HG03060 (cell line): ENCODE measurements around the gene CACNA2D4.

ENCODE experiments used
- ATAC-seq: cut with Tn5 transposase; IDR thresholded peaks from one replicate; pipeline ENCODE4 v1.9.1; 2021; ENCODE audit warnings: low read depth, moderate number of reproducible peaks; ENCODE audit not compliant: unreplicated experiment

The CACNA2D4 gene

GRCh38 chr12:1836854-1837421 is 81.5 kb downstream of the CACNA2D4 start:
- ATAC-seq = no peak

- no peak for ATAC-seq
Observed at GRCh38 chr12:1836241-1836803, 82.1 kb downstream of the CACNA2D4 start.

- ATAC-seq = no peak
Observed at GRCh38 chr12:1835211-1836131, 83.0 kb downstream of the CACNA2D4 start.

GRCh38 chr12:1834186-1834925 is 84.1 kb downstream of the CACNA2D4 start:
- no peak for ATAC-seq

GRCh38 chr12:1833596-1834028 is 84.8 kb downstream of the CACNA2D4 start:
- no peak for ATAC-seq

GRCh38 chr12:1832801-1833595 is 85.5 kb downstream of the CACNA2D4 start:
- ATAC-seq = no peak

GRCh38 chr12:1830981-1831963 is 87.2 kb downstream of the CACNA2D4 start:
- ATAC-seq = no peak

- no peak for ATAC-seq
Observed at GRCh38 chr12:1830401-1830845, 88.0 kb downstream of the CACNA2D4 start.

GRCh38 chr12:1829306-1829900 is 89.0 kb downstream of the CACNA2D4 start:
- no peak for ATAC-seq

GRCh38 chr12:1828856-1829255 is 89.6 kb downstream of the CACNA2D4 start:
- ATAC-seq = no peak

GRCh38 chr12:1827826-1828805 is 90.3 kb downstream of the CACNA2D4 start:
- ATAC-seq = no peak

- no peak for ATAC-seq
Observed at GRCh38 chr12:1826867-1827705, 91.4 kb downstream of the CACNA2D4 start.

GRCh38 chr12:1826401-1826800 is 92.1 kb downstream of the CACNA2D4 start:
- ATAC-seq = no peak

GRCh38 chr12:1825382-1826102 is 92.9 kb downstream of the CACNA2D4 start:
- no peak for ATAC-seq

GRCh38 chr12:1823237-1823636 is 95.2 kb downstream of the CACNA2D4 start:
- ATAC-seq = no peak

- no peak for ATAC-seq
Observed at GRCh38 chr12:1822699-1823098, 95.8 kb downstream of the CACNA2D4 start.
